Aortic smooth muscle cell (primary cell): ENCODE measurements around the gene FOXA2. TPM values are rescaled to one million over a fixed set of nuclear protein-coding genes. Genes with fewer than 3 reads are reported as not detected.

Experiments
- total RNA-seq: library from RNA; depleted of rRNA; stranded (reverse); fragments of >200 nt; gene quantifications from 2 replicates; pipeline ENCODE4 v1.2.3, GENCODE V29; 2014

Gene FOXA2
- total RNA-seq = not detected in 2 replicates

GRCh38 chr20:22584522-22584921 is at the start of gene FOXA2:
FOXA2 (minus strand) TSS chr20:22584572; CDS start chr20:22584278, 294 bp downstream.

